ENCODE measurements around the gene CUX1.

CUX1 gene

DNA sequence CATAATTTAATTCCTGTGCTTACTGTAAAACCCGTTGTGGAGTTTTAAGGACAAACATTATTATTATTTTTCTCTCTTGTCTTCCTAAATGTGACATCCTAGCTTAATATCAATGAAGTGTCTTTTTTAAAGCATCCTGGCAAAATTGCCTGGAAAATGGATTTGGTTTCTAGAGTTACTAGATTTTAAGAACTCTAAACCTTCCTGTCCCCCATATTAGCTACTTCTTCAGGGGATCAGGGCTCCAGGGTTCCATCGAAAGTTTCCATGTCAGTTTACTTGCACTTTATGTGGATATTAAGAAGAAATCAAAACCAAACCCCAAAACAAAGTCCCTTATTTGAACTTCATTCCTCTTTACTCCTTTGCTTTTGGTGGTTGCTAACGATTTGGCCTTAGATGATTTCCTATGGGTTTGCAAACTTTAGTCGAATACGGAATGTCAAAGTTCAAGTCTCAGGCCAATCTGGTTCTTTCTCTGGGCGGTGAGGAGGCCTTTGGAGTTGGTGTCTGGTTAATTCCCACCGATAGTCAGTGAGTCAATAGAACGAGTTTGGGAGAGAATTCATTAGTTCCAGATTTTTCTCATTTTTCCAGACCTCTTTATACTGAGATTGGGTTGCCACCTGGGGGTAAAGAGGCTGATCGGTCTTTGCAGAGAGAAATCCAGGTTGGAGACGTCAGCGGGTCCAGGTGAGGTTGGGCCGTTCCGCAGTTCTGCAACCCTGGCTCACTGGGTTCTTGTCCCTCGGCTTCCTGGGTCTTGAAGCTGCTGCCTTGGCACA, 1.1 kb downstream of the CUX1 start:
- no peak for ATAC-seq
- no peak for TF ChIP-seq ZFP3 (CRISPR knock-in tag; IDR thresholded peaks at IDR 0.05)
- TF ChIP-seq TCF4 (CRISPR knock-in tag; IDR thresholded peaks at IDR 0.05; ENCODE audit: borderline replicate concordance): no peak
- TF ChIP-seq RARB (CRISPR knock-in tag; IDR thresholded peaks at IDR 0.05): no peak
- no peak for TF ChIP-seq ZC3H10 (CRISPR knock-in tag; IDR thresholded peaks at IDR 0.05)
- TF ChIP-seq TSHZ2 (CRISPR knock-in tag; IDR thresholded peaks at IDR 0.05): no peak
- no peak for TF ChIP-seq ZNF70 (CRISPR knock-in tag; IDR thresholded peaks at IDR 0.05)
- no peak for TF ChIP-seq ZFP30 (CRISPR knock-in tag; IDR thresholded peaks at IDR 0.05)
- TF ChIP-seq, protein P1, sequence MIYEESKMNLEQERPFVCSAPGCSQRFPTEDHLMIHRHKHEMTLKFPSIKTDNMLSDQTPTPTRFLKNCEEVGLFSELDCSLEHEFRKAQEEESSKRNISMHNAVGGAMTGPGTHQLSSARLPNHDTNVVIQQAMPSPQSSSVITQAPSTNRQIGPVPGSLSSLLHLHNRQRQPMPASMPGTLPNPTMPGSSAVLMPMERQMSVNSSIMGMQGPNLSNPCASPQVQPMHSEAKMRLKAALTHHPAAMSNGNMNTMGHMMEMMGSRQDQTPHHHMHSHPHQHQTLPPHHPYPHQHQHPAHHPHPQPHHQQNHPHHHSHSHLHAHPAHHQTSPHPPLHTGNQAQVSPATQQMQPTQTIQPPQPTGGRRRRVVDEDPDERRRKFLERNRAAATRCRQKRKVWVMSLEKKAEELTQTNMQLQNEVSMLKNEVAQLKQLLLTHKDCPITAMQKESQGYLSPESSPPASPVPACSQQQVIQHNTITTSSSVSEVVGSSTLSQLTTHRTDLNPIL (CRISPR knock-in tag; IDR thresholded peaks at IDR 0.05; ENCODE audit: low read depth): no peak
- TF ChIP-seq ZNF565 (CRISPR knock-in tag; conservative IDR thresholded peaks at IDR 0.05; ENCODE audit: low read depth): no peak
- TF ChIP-seq TOX (CRISPR knock-in tag; IDR thresholded peaks at IDR 0.05; ENCODE audit: borderline replicate concordance): no peak
- TF ChIP-seq OSR1 (CRISPR knock-in tag; IDR thresholded peaks at IDR 0.05): no peak
- TF ChIP-seq, protein P2, sequence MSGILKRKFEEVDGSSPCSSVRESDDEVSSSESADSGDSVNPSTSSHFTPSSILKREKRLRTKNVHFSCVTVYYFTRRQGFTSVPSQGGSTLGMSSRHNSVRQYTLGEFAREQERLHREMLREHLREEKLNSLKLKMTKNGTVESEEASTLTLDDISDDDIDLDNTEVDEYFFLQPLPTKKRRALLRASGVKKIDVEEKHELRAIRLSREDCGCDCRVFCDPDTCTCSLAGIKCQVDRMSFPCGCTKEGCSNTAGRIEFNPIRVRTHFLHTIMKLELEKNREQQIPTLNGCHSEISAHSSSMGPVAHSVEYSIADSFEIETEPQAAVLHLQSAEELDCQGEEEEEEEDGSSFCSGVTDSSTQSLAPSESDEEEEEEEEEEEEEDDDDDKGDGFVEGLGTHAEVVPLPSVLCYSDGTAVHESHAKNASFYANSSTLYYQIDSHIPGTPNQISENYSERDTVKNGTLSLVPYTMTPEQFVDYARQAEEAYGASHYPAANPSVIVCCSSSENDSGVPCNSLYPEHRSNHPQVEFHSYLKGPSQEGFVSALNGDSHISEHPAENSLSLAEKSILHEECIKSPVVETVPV (CRISPR knock-in tag; IDR thresholded peaks at IDR 0.05): no peak
- TF ChIP-seq POU6F1 (CRISPR knock-in tag; IDR thresholded peaks at IDR 0.05; ENCODE audit: borderline replicate concordance, low read depth): no peak
- no peak for TF ChIP-seq CSDC2 (CRISPR knock-in tag; IDR thresholded peaks at IDR 0.05)
- TF ChIP-seq PATZ1 (CRISPR knock-in tag; IDR thresholded peaks at IDR 0.05; ENCODE audit: borderline replicate concordance): no peak
- no peak for TF ChIP-seq ISL1 (CRISPR knock-in tag; IDR thresholded peaks at IDR 0.05)
- no peak for TF ChIP-seq ESRRG (CRISPR knock-in tag; IDR thresholded peaks at IDR 0.05)
- TF ChIP-seq PPARA (CRISPR knock-in tag; IDR thresholded peaks at IDR 0.05; ENCODE audit: borderline replicate concordance): no peak

- ATAC-seq: no peak
- TF ChIP-seq TOX (CRISPR knock-in tag; IDR thresholded peaks at IDR 0.05; ENCODE audit: borderline replicate concordance): no peak
- TF ChIP-seq PPARA (CRISPR knock-in tag; IDR thresholded peaks at IDR 0.05; ENCODE audit: borderline replicate concordance): no peak
- no peak for TF ChIP-seq ISL1 (CRISPR knock-in tag; IDR thresholded peaks at IDR 0.05)
- TF ChIP-seq OSR1 (CRISPR knock-in tag; IDR thresholded peaks at IDR 0.05): no peak
- TF ChIP-seq PATZ1 (CRISPR knock-in tag; IDR thresholded peaks at IDR 0.05; ENCODE audit: borderline replicate concordance): no peak
- no peak for TF ChIP-seq TCF4 (CRISPR knock-in tag; IDR thresholded peaks at IDR 0.05; ENCODE audit: borderline replicate concordance)
- TF ChIP-seq ESRRG (CRISPR knock-in tag; IDR thresholded peaks at IDR 0.05): no peak
- no peak for TF ChIP-seq ZNF70 (CRISPR knock-in tag; IDR thresholded peaks at IDR 0.05)
- no peak for TF ChIP-seq ZFP30 (CRISPR knock-in tag; IDR thresholded peaks at IDR 0.05)
- no peak for TF ChIP-seq ARNTL (CRISPR knock-in tag; IDR thresholded peaks at IDR 0.05; ENCODE audit: borderline replicate concordance, low read depth)
- TF ChIP-seq, protein P2 (CRISPR knock-in tag; IDR thresholded peaks at IDR 0.05): no peak
- no peak for TF ChIP-seq ZNF8 (CRISPR knock-in tag; IDR thresholded peaks at IDR 0.05)
- TF ChIP-seq GLIS3 (CRISPR knock-in tag; IDR thresholded peaks at IDR 0.05): no peak
- no peak for TF ChIP-seq ZFP3 (CRISPR knock-in tag; IDR thresholded peaks at IDR 0.05)
- TF ChIP-seq RARB (CRISPR knock-in tag; IDR thresholded peaks at IDR 0.05): no peak
- TF ChIP-seq CSDC2 (CRISPR knock-in tag; IDR thresholded peaks at IDR 0.05): no peak
Measured at GRCh38 chr7:101819183-101819582, 1.8 kb downstream of the CUX1 start.

Data from SK-N-SH treated with all-trans-retinoic acid at 6 μM for 48 hours (cell line).